GM04503 (cell line): ENCODE measurements around the gene NISCH.

ENCODE experiments used
- DNase-seq: peaks from one replicate; pipeline ENCODE4 v3.0.0-alpha.2; 2012; ENCODE audit warnings: low read depth

NISCH gene

DNA sequence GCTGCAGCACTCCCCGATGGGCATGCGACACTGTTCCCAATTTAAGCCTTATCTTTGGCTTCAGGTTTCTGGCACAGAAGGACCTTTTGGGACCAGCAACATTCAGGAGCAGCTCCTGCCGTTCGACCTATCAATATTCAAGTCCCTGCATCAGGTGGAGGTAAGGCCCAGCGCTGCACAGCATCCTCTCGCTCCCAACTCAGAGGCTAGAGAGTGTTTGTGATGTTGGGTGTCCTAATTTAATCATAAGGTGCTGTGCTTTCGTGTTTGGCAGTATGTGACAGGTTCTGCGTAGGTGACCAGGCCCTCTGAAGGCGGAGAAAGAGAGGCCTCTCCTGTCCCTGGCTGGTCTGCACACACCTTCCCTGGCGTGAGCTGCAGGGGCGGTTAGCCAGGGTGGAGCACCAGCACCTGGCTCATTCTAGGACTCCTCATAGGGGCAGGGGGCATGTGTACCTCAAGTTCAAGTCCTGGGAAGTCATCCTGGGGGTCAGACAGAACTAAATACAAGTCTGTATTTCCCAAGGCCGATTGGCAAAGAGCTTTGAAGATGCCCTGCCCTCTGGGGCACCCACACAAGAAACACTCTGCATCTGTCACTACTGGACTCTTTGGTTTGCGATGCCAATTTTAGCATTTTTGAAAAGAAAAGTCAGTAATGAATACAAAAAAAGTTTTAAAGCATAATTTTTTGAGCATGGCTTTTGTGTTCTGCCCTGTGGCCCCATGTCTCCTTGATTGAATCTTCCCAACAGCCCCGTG lies 17.0 kb downstream of the NISCH start:
- no peak for DNase-seq

DNA sequence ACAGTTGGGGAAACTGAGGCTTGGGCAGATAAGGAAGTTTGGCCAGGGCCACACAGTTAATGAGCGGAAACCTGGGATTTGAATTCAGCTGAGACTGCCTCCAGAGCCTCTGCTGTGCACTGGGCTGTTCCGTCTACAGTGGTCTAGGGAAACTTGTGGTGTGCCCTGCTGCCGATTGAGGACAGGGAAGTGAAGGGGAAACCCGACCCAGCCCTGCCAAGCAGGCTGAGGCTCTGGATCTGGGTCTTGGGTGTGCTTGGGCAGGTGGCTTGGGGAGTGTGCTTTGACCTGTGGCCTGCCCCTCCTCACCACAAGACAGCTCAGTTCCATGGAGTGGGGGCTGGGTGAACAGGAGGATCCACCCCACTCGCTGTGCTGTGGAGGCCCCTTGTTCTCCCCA lies 17.6 kb downstream of the NISCH start:
- no peak for DNase-seq

DNA sequence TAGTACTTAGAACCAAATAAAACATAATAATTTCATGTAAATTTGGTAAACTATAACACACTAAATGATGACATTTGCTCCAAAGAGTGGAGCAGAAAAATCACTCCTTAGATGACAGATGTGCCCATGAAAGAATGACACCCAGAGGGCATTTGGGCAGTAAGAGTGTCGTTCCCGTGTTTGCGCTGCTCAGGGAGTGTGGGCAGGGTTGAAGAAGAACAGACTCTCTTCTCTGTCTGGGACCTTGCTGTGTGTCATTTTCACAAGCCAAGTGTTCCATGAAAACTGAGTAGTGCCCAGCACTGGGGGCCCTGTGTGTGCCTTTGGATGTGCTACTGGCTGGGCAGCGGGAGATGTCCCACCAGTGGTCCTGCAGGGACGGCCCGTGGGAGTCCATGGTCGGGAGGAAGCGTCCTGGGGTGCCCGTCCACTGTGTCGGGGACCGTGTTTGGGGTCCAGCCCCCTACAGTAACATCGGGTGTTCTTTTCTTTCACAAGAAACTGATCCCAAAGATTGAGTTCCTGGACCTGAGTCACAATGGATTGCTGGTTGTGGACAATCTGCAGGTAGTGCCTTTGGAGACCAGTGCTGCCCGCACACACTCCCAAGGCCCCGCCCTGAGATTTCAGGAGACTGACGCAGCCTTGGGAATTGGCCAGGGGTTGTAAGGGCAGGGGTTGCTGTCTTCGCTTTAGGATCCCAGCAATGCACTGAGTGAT lies 21.8 kb downstream of the NISCH start:
- no peak for DNase-seq

DNA sequence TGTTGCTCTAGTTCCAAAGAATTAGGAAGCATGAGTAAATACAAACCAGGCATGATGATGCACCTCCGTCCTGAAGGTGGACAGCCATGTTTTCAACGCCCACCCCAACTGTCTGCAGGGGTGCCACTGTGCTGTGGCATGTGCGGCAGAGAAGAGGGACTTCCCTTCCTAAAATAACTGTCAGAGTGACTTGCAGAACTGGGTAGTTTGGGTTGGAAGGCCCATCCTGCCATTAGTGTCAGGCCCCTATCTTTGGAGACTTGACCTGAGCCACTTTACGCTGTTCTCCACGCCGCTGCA lies 22.3 kb downstream of the NISCH start:
- DNase-seq = no peak

DNA sequence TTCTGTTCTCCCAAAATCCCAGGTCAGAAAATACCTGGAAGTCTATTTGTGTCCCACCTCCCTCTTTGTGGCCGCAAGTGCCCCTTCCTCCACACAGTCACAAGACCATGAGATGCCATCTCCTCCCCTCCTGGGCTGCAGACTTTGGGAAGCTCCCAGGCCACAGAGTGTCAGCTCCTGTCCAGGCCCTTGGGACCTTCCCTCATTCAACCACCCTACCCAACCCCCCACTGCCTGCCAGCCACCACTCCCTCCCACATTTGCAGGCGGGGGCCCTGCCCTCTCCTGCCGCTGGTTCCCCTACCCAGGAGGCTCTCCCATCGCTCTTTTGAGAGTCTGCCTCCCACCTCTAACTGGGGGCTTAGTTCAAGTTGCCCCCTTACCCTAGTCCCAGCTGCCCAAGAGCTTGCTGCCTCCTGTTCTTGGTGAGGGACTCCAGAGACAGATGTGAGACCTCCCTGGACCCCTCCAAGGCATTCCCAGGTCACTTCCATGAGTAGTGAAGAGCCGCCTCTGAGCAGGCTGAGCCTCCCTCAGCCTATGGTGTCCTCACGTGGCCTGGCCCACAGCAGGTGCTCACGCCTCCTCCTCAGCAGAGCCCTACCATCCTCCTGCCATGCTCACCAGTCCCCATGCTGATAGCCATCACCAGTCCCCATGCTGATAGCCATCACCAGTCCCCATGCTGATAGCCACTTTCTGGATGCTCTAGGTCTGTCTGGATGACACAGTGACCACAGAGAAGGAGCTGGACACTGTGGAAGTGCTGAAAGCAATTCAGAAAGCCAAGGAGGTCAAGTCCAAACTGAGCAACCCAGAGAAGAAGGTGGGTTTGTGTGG lies 23.9 kb downstream of the NISCH start:
- DNase-seq = no peak

DNA sequence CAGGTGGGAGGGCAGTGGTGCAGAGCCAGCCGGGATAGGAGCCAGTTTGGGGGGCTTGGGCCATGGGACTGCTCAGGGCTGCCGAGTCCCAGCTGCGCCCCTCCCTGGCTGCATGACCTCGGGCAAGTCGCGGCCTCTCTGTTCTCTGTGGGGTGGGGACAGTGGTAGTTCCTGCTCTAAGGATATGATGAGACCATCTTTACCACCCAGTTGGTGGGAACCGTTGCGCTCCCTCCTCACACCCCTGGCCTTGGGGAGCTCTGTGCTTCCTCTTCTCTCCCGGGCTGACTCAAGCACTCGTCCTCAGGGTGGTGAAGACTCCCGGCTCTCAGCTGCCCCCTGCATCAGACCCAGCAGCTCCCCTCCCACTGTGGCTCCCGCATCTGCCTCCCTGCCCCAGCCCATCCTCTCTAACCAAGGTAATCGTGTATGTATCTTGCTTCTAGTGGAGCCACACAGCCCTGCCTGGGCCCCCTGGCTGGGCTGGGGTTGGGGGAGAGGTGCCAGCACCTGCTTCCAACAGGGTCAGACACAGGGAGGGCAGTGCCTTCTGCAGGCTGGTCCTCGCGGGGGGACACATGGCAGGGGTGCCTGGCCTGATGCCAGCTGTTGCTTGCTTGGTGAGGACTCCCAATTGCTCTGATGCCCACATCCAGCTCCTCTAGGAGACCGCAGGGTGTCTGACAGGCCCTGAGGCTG lies 24.6 kb downstream of the NISCH start:
- DNase-seq = no peak

DNA sequence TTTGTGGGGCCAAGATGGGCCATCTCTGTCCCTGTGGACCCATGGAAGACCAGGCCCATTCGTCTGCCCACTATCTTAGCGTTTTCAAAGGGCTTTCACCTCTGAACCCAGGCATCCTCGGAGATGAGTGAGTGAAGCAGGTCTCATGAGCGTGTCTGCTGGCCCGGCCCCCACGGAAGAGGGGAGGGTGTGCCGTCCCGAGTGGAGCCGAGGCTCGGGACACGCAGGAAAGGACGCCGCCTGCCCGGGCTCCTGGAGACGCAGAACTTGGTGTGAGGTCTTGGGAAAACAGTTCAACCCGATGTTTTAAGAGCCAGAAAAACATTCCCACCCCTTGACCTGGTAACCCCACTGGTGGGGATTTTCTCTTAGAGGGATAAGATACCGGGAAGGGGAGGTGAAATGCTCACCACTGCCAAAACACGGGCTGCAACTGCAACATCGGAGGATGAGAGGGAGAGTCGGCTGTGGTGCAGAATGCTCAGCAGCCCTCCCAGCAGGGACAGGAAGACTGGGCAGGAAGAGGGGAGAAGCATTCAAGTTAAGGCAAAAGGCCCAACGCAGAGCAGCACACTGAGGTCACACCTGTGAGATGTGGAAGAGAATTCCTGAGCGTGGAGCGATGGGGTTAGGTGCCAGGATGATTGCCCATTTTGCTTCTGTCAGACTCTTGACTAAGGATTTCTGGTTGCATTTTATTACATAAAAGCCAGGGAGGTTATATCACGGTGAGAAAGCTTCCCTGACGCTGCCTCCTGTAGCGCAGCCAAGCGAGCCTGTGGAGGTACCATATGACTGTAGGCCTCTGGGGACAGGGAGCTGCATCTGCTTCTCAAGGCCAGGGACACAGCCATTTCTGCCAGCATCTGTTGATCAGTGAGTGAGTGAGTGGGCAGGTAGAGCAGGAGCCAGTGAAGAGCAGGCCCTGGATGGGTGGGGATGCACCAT lies 25.6 kb downstream of the NISCH start:
- no peak for DNase-seq

DNA sequence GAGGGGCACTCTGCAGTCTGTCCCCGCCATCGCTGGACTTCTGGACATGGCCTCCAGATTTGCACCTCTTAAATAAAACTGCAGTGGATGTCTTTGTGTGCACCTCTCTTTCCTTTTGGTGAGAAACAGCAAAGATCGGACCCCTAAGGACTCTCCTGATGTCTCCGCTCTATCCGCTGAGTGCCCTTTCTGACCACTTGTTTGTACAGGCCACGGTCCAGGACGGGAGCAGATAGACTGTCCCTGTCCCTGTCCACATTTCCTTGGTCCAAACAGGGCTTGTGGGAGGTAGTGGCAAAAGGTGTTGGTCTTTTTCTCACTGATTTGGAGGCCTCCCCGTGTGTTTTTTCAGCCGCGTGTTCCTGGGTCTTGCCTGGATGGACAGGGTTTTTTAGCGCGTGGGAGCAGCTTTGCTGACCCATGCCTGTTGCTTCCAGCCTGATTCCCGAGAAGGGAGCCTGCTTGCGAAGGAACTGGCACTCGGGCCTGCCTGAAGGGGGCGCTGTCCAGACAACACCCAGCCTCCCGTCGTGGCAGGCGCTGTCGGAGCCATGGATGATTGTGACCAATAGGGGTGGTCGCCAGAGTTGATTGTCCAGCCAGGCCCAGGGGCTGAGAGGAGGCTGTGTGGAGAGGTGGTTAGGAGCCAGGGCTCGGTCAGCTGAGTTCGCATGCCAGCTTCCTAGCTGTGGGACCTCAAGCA lies 26.6 kb downstream of the NISCH start:
- no peak for DNase-seq

DNA sequence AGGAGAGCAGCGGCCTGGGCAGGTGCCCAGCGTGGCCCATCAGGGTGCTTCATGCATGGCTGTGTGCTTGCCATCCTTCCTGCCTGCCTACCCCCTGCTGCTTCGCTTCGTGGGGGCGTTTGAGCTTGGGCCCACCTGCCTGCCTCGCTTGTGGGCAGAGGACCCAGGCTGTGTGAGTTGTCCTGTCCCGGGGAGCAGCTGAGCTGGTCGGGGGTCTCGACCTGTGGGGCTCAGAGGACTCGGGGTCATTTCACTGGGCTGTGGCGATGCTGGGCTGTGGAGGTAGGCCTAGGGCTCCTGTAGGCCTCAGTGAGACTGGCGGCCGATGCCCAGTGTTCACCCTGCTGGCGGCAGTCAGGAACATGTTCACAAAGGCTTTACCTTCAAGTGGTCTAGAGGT lies 27.7 kb downstream of the NISCH start:
- no peak for DNase-seq

DNA sequence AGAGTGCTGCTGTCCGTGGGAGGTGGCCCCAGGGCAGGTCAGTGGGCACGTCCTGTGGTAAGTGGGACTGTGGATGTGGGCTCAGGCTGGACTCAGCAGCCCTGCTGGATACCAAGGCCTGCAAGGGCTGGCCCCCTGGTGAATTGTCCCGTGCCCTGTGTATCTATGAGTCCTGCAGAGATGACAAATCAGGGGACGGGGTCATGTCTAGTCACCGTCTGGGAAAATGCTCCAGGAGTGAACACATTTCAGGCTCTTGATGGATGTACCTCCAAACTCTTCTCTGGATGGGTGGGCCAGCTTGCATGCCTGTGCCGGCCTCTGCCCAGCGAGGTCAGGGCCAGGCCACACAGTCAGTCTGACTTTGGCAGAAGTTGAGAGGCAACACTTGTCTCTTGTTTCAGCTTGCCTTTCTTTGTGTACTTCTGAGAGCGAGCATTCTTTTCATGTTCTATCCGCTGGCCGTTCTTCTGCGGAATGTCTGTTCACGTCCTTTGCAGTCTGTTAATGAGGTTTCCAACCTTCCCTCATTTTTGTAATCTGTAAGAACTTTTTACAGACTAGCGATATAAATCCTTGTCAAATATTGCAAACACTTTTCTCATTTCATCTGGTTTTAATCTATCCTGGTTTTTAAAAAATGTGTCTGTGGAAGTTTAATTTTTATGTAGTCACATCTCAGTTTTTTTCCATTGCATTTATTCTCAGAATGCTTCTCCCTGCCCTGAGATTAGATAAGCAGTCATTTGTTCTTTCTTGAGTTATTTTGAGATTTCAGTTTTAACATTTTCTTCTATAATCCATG lies 28.4 kb downstream of the NISCH start:
- peak; percentile 73 for DNase-seq

DNA sequence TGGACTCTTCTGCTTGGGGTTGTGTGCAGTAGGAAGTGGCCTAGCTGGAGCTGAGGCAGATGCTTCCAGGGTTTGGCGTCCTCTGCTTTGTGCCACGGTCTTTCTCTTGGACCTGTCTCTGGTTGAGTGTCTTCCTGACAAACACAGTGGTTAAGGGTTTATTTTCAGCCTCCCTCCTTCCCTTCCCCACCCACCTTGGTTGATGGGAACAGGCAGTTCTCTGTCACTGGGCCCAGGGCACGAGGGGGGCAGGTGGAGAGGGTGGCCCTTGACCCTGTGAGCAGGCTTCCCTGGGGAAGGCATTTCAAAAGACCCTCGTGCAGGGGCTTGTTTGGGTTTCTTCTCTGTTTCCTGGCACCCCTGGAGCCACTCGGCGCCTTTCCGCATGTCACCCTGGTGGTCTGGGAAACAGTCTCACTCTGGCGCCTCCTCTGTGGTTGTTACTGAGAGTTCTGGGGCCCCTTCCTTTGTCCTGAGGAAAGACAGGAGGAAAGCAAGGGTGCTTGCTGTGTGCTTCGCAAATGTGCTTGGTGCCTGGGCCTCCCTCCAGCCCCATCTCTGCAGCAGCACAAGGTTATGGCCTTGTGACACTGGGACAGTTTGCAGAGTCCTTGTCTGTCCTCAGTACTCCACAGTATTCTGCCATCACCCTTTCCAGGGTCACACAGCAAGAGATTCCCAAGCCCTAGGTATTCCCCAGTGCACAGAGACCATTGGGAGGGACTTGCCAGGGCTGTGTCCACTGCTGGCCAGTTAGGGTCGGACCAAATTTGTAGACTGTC lies 29.5 kb downstream of the NISCH start:
- no peak for DNase-seq

DNA sequence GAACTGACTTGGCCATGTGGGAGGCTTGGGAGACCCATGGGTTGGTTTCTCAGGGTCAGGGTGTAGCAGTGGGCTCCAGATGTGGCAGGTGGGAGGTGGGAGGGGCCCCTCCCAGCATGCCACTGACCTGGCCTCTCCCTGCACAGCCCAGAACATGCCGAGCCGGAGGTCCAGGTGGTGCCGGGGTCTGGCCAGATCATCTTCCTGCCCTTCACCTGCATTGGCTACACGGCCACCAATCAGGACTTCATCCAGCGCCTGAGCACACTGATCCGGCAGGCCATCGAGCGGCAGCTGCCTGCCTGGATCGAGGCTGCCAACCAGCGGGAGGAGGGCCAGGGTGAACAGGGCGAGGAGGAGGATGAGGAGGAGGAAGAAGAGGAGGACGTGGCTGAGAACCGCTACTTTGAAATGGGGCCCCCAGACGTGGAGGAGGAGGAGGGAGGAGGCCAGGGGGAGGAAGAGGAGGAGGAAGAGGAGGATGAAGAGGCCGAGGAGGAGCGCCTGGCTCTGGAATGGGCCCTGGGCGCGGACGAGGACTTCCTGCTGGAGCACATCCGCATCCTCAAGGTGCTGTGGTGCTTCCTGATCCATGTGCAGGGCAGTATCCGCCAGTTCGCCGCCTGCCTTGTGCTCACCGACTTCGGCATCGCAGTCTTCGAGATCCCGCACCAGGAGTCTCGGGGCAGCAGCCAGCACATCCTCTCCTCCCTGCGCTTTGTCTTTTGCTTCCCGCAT lies 31.8 kb downstream of the NISCH start:
- DNase-seq = no peak

DNA sequence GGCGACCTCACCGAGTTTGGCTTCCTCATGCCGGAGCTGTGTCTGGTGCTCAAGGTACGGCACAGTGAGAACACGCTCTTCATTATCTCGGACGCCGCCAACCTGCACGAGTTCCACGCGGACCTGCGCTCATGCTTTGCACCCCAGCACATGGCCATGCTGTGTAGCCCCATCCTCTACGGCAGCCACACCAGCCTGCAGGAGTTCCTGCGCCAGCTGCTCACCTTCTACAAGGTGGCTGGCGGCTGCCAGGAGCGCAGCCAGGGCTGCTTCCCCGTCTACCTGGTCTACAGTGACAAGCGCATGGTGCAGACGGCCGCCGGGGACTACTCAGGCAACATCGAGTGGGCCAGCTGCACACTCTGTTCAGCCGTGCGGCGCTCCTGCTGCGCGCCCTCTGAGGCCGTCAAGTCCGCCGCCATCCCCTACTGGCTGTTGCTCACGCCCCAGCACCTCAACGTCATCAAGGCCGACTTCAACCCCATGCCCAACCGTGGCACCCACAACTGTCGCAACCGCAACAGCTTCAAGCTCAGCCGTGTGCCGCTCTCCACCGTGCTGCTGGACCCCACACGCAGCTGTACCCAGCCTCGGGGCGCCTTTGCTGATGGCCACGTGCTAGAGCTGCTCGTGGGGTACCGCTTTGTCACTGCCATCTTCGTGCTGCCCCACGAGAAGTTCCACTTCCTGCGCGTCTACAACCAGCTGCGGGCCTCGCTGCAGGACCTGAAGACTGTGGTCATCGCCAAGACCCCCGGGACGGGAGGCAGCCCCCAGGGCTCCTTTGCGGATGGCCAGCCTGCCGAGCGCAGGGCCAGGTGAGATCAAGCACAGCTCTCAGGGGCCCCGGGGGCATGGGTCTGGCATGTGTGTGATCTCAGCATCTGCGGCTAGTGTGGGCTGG lies 32.6 kb downstream of the NISCH start:
- no peak for DNase-seq

DNA sequence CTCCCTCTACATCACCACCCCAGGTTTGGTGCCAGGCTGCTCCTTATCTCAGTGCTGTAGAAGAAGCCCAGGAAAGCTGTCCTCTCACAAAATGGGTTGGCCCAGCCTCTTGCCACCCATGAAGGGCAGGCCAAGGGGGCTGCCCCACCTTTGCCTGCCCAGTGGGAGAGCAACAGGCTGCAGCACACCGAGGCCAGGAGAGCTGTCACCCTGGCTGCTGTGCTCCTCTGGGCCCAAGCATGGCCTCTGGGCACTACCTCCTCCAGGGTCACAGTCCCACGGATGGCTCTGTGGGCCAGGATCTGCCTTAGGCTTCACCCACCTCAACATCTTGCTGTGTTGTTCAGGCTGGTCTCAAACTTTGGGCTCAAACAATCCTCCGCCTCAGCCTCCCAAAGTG lies 33.3 kb downstream of the NISCH start:
- DNase-seq = no peak

DNA sequence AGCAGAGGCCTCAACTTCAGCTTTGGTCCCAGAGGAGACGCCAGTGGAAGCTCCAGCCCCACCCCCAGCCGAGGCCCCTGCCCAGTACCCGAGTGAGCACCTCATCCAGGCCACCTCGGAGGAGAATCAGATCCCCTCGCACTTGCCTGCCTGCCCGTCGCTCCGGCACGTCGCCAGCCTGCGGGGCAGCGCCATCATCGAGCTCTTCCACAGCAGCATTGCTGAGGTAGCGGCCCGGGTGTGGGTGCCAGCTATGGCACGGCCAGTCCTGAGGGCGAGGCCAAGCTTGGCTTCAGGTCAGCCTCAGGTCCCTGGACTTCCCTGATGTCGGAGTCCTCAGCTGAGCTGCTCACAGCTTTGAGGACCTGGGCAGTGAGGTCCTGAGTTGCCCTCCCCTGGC lies 34.0 kb downstream of the NISCH start:
- DNase-seq = no peak

DNA sequence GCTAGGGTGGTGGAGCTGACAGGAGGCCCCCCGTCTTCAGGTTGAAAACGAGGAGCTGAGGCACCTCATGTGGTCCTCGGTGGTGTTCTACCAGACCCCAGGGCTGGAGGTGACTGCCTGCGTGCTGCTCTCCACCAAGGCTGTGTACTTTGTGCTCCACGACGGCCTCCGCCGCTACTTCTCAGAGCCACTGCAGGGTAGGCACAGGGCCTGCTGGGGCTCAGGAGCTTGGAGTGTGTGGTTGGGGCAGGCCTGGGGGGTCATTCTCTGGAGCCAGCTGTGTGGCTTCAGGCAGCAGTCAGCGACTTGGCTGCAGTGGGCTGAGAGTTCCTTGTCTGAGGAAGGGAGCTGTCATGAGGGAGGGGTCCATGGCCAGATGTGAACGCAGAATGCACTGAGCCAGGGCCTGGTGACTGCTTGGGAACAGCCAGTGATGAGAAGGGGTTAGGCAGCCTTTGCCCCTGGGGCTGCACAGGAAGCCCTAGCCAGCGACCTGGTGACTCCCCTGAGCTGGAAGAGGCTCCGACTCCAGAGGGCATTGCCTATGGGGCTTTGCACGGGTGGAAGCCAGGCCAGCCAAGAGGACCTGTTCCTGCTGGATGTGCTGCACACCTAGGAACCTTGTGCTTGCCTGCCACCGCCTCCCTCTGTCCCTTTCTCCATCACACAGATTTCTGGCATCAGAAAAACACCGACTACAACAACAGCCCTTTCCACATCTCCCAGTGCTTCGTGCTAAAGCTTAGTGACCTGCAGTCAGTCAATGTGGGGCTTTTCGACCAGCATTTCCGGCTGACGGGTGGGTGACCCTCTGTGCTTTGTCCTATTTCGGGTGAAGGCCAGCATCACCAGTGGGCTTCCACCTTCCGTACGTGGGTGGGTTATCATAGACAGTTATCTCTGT lies 34.9 kb downstream of the NISCH start:
- DNase-seq = no peak
